Coronary artery (tissue), 2 donors: ENCODE data around the gene KIF5B.

Source experiments
- DNase-seq: peaks from one replicate; pipeline ENCODE4 v3.0.0-alpha.2; 2017; ENCODE audit warnings: low spot score
- H3K27ac ChIP-seq, 2 donors: fragments of 200-600 bp; sonication (generic); one replicate each; pipeline ENCODE4 v1.5.1; 2016 to 2019
- H3K4me3 ChIP-seq: fragments of 200-600 bp; sonication (generic); 2 replicates; pipeline ENCODE4 v1.5.1; 2016; ENCODE audit warnings: mild to moderate bottlenecking, moderate library complexity
- TF ChIP-seq, protein P1 (sequence below): fragments of 200-600 bp; sonication (generic); IDR thresholded peaks from one replicate; pipeline ENCODE4 v1.5.1; 2019; ENCODE audit warnings: antibody characterized with exemption

Gene KIF5B

DNA sequence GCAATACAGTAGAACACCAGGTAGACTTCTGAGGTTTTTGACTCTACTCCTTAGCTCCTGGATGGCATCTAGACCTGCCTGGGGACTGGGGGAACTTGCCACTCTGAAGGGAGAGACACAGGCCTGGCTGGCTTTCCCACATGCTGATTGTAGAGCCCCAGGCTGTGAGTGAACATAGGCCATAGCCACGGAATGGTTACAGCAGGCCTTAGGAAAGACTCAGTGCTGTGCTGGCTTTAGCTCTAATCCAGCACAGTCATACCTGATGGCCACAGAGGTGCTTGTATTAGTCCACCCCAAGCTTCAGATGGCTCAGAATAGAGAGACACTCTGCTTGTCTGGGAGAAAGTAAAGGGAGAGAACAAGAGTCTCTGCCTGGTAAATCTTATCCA, 92.6 kb downstream of the KIF5B start:
- Histone ChIP-seq H3K27ac (no peak overlapping the region), H3K4me3 (no peak overlapping the region)
- TF ChIP-seq, protein P1, sequence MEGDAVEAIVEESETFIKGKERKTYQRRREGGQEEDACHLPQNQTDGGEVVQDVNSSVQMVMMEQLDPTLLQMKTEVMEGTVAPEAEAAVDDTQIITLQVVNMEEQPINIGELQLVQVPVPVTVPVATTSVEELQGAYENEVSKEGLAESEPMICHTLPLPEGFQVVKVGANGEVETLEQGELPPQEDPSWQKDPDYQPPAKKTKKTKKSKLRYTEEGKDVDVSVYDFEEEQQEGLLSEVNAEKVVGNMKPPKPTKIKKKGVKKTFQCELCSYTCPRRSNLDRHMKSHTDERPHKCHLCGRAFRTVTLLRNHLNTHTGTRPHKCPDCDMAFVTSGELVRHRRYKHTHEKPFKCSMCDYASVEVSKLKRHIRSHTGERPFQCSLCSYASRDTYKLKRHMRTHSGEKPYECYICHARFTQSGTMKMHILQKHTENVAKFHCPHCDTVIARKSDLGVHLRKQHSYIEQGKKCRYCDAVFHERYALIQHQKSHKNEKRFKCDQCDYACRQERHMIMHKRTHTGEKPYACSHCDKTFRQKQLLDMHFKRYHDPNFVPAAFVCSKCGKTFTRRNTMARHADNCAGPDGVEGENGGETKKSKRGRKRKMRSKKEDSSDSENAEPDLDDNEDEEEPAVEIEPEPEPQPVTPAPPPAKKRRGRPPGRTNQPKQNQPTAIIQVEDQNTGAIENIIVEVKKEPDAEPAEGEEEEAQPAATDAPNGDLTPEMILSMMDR: no peak
- no peak for DNase-seq

GRCh38 chr10:31962826-31963588, 93.2 kb downstream of the KIF5B start:
- Histone ChIP-seq H3K27ac (no peak overlapping the region), H3K4me3 (no peak overlapping the region)
- TF ChIP-seq, protein P1: no peak
- no peak for DNase-seq

GRCh38 chr10:31961277-31962074, 94.7 kb downstream of the KIF5B start:
- Histone ChIP-seq H3K27ac (no peak overlapping the region), H3K4me3 (no peak overlapping the region)
- TF ChIP-seq, protein P1: no peak
- no peak for DNase-seq

GRCh38 chr10:31959461-31960173, 96.6 kb downstream of the KIF5B start:
- no peak for DNase-seq
- Histone ChIP-seq H3K4me3 (no peak overlapping the region), H3K27ac (no peak overlapping the region)
- TF ChIP-seq, protein P1: no peak
